Measurements from ENCODE around the gene NOL8.

NOL8 gene

DNA sequence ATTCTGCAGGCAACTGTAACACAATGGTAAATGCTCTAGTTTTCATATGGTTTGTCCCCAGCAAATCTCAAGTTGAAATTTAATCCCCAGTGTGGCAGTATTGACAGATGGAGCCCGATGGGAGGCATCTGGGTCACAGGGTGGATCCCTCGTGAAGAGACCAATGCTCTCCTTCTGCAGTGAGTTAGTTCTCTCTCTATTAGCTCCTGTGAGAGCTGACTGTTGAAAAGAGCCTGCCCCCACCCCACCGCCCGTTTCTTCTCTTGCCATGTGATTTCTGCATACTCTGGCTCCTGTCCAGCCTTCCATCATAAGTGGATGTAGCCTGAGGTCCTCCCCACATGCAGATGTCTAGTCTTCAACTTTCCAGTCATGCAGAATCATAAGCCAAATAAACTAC, 58.7 kb downstream of the NOL8 start:
- DNase-seq (ENCODE audit: low read depth), result no peak

DNA sequence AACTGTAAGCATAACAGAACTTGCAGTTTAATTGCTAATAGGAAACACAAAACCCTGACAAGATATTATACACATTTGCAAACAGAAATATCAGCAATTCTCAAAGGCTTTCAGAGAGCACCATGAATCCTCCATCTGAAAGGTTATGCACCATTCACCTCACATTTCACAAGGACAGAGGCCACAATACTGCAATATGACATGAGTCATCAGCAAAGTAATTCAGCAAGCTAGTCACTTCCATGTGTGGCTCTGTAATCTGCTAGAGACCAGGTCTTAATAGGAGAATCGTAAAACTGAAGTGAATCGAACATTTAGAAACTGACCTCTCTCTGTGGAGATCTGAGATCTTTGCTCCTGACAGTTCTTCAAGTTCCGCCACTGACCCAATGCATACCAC, 60.0 kb downstream of the NOL8 start:
- DNase-seq (ENCODE audit: low read depth), result no peak

GRCh38 chr9:92263131-92263530, 62.0 kb downstream of the NOL8 start:
- DNase-seq (ENCODE audit: low read depth), result no peak

DNA sequence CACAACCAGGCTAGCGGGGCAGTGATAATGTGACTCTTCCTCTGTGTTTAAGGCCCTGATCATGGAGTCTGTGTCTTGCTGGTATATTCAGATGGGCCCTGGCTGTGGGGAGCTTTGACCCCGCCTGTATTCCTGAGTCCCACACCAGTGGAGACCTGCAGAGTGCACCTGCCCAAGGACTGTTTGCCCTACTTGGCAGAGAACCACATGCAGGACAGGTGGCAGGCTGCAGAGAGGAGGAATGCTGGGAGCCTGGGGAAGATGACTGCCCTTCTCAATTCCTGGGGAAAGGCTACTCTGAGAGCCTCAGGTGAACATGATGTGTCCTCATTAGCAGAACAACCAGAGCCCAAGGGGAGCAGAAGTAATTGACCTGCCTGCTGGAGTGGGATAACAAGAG, 67.8 kb downstream of the NOL8 start:
- no peak for DNase-seq (ENCODE audit: low read depth)

GRCh38 chr9:92254381-92255337, 70.5 kb downstream of the NOL8 start:
- DNase-seq (ENCODE audit: low read depth), result no peak

- DNase-seq (ENCODE audit: low read depth), result no peak
Observed at GRCh38 chr9:92253656-92254055, 71.5 kb downstream of the NOL8 start.

- DNase-seq (ENCODE audit: low read depth), result no peak
Observed at GRCh38 chr9:92247981-92248380, 77.2 kb downstream of the NOL8 start.
